SHP77 (cell line): ENCODE data around the gene LNX2.

ENCODE experiments used
- DNase-seq, 2 experiments: peaks; one replicate each; lab custom pipeline; 2025; lab: John Stamatoyannopoulos, UW

Gene LNX2

GRCh38 chr13:27620377-27621115 lies at the start of gene LNX2:
Gene LNX2, minus strand, starts transcription at chr13:27620529. Its CDS starts 38,826 bp downstream, at chr13:27581703.
- peak; percentile 93 for DNase-seq

GRCh38 chr13:27667946-27668345 lies 47.6 kb upstream of the LNX2 start:
- no peak for DNase-seq

- DNase-seq = no peak
Measured at GRCh38 chr13:27666951-27667350, 46.6 kb upstream of the LNX2 start.

- no peak for DNase-seq
Measured at GRCh38 chr13:27665761-27666160, 45.4 kb upstream of the LNX2 start.

- no peak for DNase-seq
Measured at GRCh38 chr13:27665333-27665732, 45.0 kb upstream of the LNX2 start.

GRCh38 chr13:27663947-27664346 lies 43.6 kb upstream of the LNX2 start:
- DNase-seq = no peak

- DNase-seq = no peak
Measured at GRCh38 chr13:27662738-27663470, 42.6 kb upstream of the LNX2 start.

GRCh38 chr13:27661017-27661416 lies 40.7 kb upstream of the LNX2 start:
- DNase-seq = no peak

- DNase-seq = no peak
Measured at GRCh38 chr13:27660511-27660910, 40.2 kb upstream of the LNX2 start.

GRCh38 chr13:27659145-27659865 lies 39.0 kb upstream of the LNX2 start:
- no peak for DNase-seq

GRCh38 chr13:27658546-27658945 lies 38.2 kb upstream of the LNX2 start:
- DNase-seq = no peak

- no peak for DNase-seq
Measured at GRCh38 chr13:27657724-27658123, 37.4 kb upstream of the LNX2 start.

GRCh38 chr13:27654816-27655215 lies 34.5 kb upstream of the LNX2 start:
- DNase-seq = no peak

GRCh38 chr13:27654059-27654458 lies 33.7 kb upstream of the LNX2 start:
- no peak for DNase-seq

- no peak for DNase-seq
Measured at GRCh38 chr13:27650312-27650711, 30.0 kb upstream of the LNX2 start.

- DNase-seq = no peak
Measured at GRCh38 chr13:27644302-27644701, 24.0 kb upstream of the LNX2 start.

- DNase-seq = no peak
Measured at GRCh38 chr13:27643334-27644132, 23.2 kb upstream of the LNX2 start.

- no peak for DNase-seq
Measured at GRCh38 chr13:27641711-27642502, 21.6 kb upstream of the LNX2 start.

GRCh38 chr13:27639186-27639585 lies 18.9 kb upstream of the LNX2 start:
- no peak for DNase-seq

GRCh38 chr13:27638521-27638920 lies 18.2 kb upstream of the LNX2 start:
- DNase-seq = no peak

- DNase-seq = no peak
Measured at GRCh38 chr13:27638001-27638400, 17.7 kb upstream of the LNX2 start.
